Measurements from ENCODE around the gene ABLIM3.

Gene ABLIM3

GRCh38 chr5:149166128-149166527, 24.8 kb downstream of the ABLIM3 start:
- DNase-seq (ENCODE audit: low read depth) = no peak
- no peak overlapping the region for H3K4me3 ChIP-seq (ENCODE audit: low read depth, low read length)
- no peak for TF ChIP-seq CTCF (IDR thresholded peaks at IDR 0.05; ENCODE audit: low read depth, low read length, missing control alignments)

GRCh38 chr5:149166591-149167100, 25.4 kb downstream of the ABLIM3 start:
- no peak for DNase-seq (ENCODE audit: low read depth)
- no peak for TF ChIP-seq CTCF (IDR thresholded peaks at IDR 0.05; ENCODE audit: low read depth, low read length, missing control alignments)
- no peak overlapping the region for H3K4me3 ChIP-seq (ENCODE audit: low read depth, low read length)

- no peak for DNase-seq (ENCODE audit: low read depth)
- no peak overlapping the region for H3K4me3 ChIP-seq (ENCODE audit: low read depth, low read length)
- no peak for TF ChIP-seq CTCF (IDR thresholded peaks at IDR 0.05; ENCODE audit: low read depth, low read length, missing control alignments)
Observed at GRCh38 chr5:149168276-149168906, 27.1 kb downstream of the ABLIM3 start.

- no peak for DNase-seq (ENCODE audit: low read depth)
- no peak for TF ChIP-seq CTCF (IDR thresholded peaks at IDR 0.05; ENCODE audit: low read depth, low read length, missing control alignments)
- H3K4me3 ChIP-seq (ENCODE audit: low read depth, low read length) = no peak overlapping the region
Observed at GRCh38 chr5:149170299-149170698, 29.0 kb downstream of the ABLIM3 start.

- no peak for TF ChIP-seq CTCF (IDR thresholded peaks at IDR 0.05; ENCODE audit: low read depth, low read length, missing control alignments)
- no peak overlapping the region for H3K4me3 ChIP-seq (ENCODE audit: low read depth, low read length)
- no peak for DNase-seq (ENCODE audit: low read depth)
Observed at GRCh38 chr5:149172261-149172660, 31.0 kb downstream of the ABLIM3 start.

GRCh38 chr5:149172709-149173505, 31.6 kb downstream of the ABLIM3 start:
- H3K4me3 ChIP-seq (ENCODE audit: low read depth, low read length) = no peak overlapping the region
- no peak for DNase-seq (ENCODE audit: low read depth)
- no peak for TF ChIP-seq CTCF (IDR thresholded peaks at IDR 0.05; ENCODE audit: low read depth, low read length, missing control alignments)
